NB4 (cell line): Measurements from ENCODE around the gene TMEM240.

ENCODE experiments used
- MYC ChIP-seq: IDR thresholded peaks from 2 replicates; pipeline ENCODE4 v1.6.1; 2011; ENCODE audit warnings: low read depth, low read length
- POLR2A ChIP-seq: IDR thresholded peaks from 2 replicates; pipeline ENCODE4 v1.6.1; 2011; ENCODE audit warnings: mild to moderate bottlenecking; ENCODE audit not compliant: insufficient read length; ENCODE audit errors: extremely low read depth
- TF ChIP-seq, protein P1 (sequence below): IDR thresholded peaks from one replicate; pipeline ENCODE4 v1.5.1; 2012; ENCODE audit warnings: low read depth, low read length
- TF ChIP-seq, protein P2 (sequence below): IDR thresholded peaks from 2 replicates; pipeline ENCODE4 v1.6.1; 2011; ENCODE audit warnings: low read depth, low read length

DNA sequence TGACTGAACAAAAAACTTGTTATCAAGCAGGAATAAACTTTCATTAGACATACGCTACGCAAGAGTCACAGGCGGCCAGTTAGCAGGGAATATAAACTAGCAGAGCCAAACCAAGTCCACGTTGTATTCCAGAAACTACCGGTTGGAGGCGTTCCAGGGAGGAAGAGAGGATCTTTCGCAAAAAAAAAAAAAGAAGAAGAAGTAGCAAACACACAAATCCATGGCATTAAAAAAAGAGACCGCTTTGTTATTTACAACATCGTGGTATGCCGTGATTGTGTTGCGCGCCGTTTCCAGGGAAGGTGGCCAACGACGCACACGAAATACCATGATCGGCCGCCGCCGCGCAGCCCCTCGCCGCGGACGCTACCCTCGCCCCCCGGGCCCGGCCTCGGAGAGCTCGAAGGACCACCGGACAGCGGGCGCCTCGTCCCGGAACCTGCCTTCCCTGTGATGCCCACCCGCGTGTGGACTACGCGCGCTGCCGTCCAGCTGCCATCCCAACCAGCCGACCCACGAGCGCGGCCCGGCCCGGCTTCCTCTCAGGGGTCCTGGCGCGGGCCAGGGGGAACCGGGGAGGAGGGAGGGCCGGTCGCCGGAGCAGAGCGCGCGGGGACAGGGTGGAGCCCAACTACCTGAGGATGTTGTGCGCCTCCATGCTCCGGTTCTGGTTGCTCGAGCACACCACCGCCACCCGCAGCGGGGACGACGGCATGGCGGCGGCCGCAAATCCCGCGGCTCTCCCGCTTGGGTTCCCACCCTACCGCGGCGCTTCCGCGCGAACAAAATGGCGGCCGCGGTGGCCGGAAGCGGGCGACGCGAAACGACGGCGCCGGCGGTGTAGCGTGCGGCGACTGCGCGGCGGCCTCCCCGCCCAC, 33.7 kb upstream of the TMEM240 start:
- TF ChIP-seq, protein P1, sequence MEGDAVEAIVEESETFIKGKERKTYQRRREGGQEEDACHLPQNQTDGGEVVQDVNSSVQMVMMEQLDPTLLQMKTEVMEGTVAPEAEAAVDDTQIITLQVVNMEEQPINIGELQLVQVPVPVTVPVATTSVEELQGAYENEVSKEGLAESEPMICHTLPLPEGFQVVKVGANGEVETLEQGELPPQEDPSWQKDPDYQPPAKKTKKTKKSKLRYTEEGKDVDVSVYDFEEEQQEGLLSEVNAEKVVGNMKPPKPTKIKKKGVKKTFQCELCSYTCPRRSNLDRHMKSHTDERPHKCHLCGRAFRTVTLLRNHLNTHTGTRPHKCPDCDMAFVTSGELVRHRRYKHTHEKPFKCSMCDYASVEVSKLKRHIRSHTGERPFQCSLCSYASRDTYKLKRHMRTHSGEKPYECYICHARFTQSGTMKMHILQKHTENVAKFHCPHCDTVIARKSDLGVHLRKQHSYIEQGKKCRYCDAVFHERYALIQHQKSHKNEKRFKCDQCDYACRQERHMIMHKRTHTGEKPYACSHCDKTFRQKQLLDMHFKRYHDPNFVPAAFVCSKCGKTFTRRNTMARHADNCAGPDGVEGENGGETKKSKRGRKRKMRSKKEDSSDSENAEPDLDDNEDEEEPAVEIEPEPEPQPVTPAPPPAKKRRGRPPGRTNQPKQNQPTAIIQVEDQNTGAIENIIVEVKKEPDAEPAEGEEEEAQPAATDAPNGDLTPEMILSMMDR = peak; percentile 42
- TF ChIP-seq POLR2A (no peak), MYC (peak; percentile 32)
- TF ChIP-seq, protein P2, sequence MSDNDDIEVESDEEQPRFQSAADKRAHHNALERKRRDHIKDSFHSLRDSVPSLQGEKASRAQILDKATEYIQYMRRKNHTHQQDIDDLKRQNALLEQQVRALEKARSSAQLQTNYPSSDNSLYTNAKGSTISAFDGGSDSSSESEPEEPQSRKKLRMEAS = peak; percentile 67; the same call in 1 of the 2 replicates
